Inflammatory macrophage treated with lipopolysaccharide for 1 hour (primary cell): ENCODE data around the gene TXNDC11.

Experiments
- DNase-seq, 2 donors: peaks; one replicate each; pipeline ENCODE4 v3.0.0-alpha.2; 2020 to 2022

TXNDC11 gene

GRCh38 chr16:11650641-11651591, 91.7 kb downstream of the TXNDC11 start:
- no peak for DNase-seq

- DNase-seq = peak in 1 of 2 donors; percentile 51
These were observed 93.4 kb downstream of the TXNDC11 start for GRCh38 chr16:11649276-11649675.

- DNase-seq = no peak
These were observed 99.9 kb downstream of the TXNDC11 start for GRCh38 chr16:11642765-11643116.

GRCh38 chr16:11640987-11641817, 101.5 kb downstream of the TXNDC11 start:
- DNase-seq = peak; percentile 56 to 70

GRCh38 chr16:11639925-11640899, 102.4 kb downstream of the TXNDC11 start:
- DNase-seq = peak; percentile 99 to 100

GRCh38 chr16:11639008-11639562, 103.6 kb downstream of the TXNDC11 start:
- DNase-seq = no peak

GRCh38 chr16:11638140-11638539, 104.5 kb downstream of the TXNDC11 start:
- DNase-seq = peak in 1 of 2 donors; percentile 73

- DNase-seq = no peak
These were observed 105.3 kb downstream of the TXNDC11 start for GRCh38 chr16:11637320-11637719.

GRCh38 chr16:11636172-11636721, 106.4 kb downstream of the TXNDC11 start:
- DNase-seq = no peak

GRCh38 chr16:11635679-11636171, 106.9 kb downstream of the TXNDC11 start:
- DNase-seq = no peak

GRCh38 chr16:11635113-11635652, 107.5 kb downstream of the TXNDC11 start:
- no peak for DNase-seq

GRCh38 chr16:11634312-11634711, 108.3 kb downstream of the TXNDC11 start:
- DNase-seq = peak in 1 of 2 donors; percentile 28

- no peak for DNase-seq
These were observed 109.5 kb downstream of the TXNDC11 start for GRCh38 chr16:11633113-11633512.

- DNase-seq = peak; percentile 72 to 83
These were observed 110.2 kb downstream of the TXNDC11 start for GRCh38 chr16:11632455-11632939.

GRCh38 chr16:11631214-11631613, 111.4 kb downstream of the TXNDC11 start:
- no peak for DNase-seq

- DNase-seq = no peak
These were observed 111.9 kb downstream of the TXNDC11 start for GRCh38 chr16:11630768-11631056.

- no peak for DNase-seq
These were observed 112.5 kb downstream of the TXNDC11 start for GRCh38 chr16:11630046-11630767.
